Tibial nerve (tissue), 3 donors: Measurements from ENCODE around the gene KRT27.

ENCODE experiments used
- CTCF ChIP-seq, 5 experiments: fragments of 200-600 bp in 3 of 5; fragments of 450-650 bp in 2 of 5; sonication (generic) in 3 of 5; IDR thresholded peaks; one replicate each; pipeline ENCODE4 v1.5.1; 2016 to 2019; ENCODE audit warnings: antibody characterized with exemption in 5 of 5, mild to moderate bottlenecking in 3 of 5, moderate library complexity in 2 of 5
- POLR2A ChIP-seq, 2 donors: fragments of 450-650 bp; IDR thresholded peaks; one replicate each; pipeline ENCODE4 v1.6.1; 2017; ENCODE audit warnings: antibody characterized with exemption in 2 of 2, mild to moderate bottlenecking in 2 of 2, moderate library complexity in 2 of 2

- TF ChIP-seq CTCF (IDR thresholded peaks at IDR 0.05), result no peak
- TF ChIP-seq POLR2A (IDR thresholded peaks at IDR 0.05), result no peak
Measured at GRCh38 chr17:40778461-40778860, 3.9 kb downstream of the KRT27 start.
